ENCODE results near the gene OR56A3.

Gene OR56A3

DNA sequence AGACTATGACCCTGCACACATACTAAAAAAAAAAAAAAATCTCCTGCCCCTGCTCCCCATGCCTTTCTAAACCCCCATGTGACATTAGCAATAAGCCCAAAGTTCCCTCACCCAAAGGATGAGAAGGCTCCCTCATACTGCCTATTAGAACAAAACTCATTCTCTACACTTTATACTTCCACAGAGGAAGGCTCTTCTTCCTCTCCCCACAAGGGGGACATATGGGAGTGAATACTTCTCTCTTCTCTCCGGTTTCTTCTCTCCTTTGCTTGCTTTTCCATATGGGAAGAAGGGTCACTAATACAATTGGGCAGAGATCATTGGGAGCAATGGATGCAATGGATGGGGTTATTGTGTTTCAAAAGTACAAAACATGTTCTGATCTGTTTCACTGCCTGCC lies 41.4 kb downstream of the OR56A3 start:
- DNase-seq: no peak

DNA sequence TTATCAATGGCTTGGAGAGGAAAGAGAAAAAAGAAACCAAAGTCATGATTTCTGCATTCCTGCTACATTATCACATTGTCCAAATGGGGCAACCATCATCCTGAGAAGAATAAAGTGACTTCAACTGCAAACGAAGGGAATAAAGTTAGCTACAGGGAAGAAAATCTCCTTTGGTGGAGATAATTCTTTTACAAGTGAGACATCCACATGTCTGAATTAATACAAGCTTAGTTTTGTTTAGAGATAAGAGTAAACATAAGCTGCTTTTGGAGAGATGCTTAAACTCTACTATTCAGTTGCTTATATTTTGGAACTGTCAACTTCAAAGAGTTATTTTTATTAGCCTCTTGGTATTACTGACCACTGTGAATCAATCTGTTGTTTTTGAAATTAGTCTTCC lies 44.8 kb downstream of the OR56A3 start, which contains the start of gene OR52L1:
OR52L1 (minus strand) TSS at position 101 of the 400 bp plus-strand sequence; CDS start at position 46, 55 bp downstream.
- no peak for DNase-seq

DNA sequence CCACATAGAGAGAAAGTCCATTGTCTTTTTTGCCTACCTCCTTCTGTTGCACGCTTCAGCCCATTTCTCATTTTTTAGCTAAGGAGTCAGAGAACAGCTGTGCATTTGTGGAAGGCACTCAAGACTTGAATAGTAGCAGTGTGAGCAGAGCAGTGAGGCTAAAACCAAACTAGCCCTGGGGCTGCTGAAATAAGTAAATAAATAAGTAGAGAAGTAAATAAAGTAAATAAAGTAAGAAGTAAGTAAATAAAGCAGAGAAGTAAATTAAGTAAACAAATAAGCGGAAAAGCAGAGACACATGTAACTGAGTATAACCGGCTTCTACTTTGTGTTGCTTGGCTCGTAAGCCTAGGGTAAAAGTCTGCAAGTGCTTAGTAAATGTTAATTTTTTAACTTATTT lies 47.2 kb downstream of the OR56A3 start:
- DNase-seq: no peak

DNA sequence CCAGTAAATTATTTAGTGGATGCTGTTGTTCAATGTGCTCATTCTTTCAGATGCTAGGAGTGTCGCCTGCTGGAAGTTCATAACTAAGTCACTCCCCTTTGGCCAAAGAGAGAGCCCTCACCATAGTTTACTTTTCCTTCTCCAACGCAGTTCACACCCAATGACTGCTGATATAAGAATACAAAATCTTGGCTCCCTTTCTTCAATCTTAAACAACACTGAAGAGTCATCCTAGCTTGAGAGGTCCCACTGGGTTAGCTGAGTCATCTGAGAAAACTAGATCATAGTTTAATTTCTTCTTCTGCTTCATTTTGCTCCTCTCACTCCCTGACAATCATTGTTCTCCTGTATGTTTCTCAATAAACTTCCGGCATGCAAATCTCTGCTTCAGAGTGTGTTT lies 50.1 kb downstream of the OR56A3 start:
- no peak for DNase-seq

DNA sequence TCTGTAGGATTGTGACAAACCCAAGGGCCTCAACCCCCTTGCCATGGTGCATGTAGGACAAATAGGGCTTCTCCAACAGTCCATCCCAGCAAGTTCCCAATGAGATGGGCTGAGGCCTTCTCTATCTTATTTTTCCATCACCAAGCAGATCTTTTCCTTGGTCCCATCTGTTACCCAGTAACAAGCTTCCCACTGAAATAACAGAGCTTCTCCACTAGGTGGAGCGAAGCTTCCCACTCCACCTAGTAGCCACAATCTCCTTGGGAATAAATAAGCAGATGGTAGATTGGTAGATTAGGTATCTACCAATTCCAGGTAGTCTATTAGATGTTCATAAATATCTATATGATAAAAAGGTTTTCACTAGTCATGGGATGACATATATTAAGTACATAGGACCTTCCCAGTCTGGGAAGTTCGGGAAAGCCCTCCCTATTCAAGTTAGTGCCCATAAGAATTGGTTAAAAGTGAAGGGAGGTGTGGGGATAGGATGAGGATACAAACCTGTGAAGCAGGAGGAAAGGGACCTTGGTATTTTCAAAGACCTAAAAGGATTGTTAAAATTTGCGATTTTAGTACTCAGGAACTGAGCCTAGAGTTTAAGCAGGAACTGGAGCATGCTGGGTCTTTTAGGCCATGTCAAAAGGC lies 50.7 kb downstream of the OR56A3 start:
- DNase-seq: no peak

DNA sequence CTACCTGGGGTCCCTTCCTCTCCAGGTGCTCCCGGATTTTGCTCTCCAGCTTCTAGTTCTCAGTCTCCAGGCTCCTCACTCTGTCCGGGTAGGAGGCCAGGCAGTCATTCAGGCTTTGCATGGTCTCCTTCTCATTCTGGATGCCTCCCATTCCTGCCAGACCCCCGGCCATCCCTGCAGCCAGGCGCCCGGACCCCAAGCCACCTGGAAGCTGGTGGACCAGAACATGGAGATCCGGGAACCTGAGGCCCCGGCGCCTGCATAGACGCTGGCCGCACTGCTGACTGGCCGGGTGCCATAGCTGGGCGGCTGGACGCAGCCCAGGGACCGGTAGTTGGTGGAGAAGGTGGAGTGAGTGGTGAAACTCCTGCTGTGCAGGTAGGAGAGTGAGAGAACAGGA lies 52.7 kb downstream of the OR56A3 start:
- DNase-seq: no peak
